Camera-type eye (tissue), 1 donor: ENCODE measurements around the gene C16orf89. TPM values are rescaled to one million over a fixed set of nuclear protein-coding genes. Genes with fewer than 3 reads are reported as not detected.

Experiments used
- total RNA-seq: library from RNA; depleted of rRNA; stranded (reverse); fragments of >200 nt; gene quantifications from one replicate; pipeline ENCODE4 v1.2.3, GENCODE V29; 2014

Gene C16orf89, protein sequence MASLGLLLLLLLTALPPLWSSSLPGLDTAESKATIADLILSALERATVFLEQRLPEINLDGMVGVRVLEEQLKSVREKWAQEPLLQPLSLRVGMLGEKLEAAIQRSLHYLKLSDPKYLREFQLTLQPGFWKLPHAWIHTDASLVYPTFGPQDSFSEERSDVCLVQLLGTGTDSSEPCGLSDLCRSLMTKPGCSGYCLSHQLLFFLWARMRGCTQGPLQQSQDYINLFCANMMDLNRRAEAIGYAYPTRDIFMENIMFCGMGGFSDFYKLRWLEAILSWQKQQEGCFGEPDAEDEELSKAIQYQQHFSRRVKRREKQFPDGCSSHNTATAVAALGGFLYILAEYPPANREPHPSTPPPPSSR
- 1.2 TPM for total RNA-seq

DNA sequence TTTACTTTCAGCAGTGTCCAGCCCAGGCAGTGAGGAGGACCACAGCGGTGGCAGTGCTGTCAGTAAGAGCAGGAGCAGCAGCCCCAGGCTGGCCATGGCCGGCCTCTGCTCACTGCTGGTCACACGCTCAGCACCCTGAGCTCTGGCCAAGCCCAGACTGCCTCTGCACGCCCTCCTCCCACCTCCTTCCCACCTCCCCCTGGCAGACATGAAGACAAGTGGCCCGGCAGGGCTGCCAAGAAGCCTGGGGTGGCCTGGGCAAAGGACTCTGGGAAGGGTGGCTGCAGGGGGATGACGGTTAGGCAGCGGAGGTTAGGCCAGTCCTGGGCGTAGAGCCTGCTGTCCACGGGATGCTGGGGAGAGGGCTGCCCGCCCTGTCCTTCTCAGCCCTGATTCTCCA is at the start of gene C16orf89:
Gene C16orf89, minus strand, starts transcription at position 144 of the 400 bp plus-strand sequence. Its CDS starts 48 bp downstream, at position 96.

DNA sequence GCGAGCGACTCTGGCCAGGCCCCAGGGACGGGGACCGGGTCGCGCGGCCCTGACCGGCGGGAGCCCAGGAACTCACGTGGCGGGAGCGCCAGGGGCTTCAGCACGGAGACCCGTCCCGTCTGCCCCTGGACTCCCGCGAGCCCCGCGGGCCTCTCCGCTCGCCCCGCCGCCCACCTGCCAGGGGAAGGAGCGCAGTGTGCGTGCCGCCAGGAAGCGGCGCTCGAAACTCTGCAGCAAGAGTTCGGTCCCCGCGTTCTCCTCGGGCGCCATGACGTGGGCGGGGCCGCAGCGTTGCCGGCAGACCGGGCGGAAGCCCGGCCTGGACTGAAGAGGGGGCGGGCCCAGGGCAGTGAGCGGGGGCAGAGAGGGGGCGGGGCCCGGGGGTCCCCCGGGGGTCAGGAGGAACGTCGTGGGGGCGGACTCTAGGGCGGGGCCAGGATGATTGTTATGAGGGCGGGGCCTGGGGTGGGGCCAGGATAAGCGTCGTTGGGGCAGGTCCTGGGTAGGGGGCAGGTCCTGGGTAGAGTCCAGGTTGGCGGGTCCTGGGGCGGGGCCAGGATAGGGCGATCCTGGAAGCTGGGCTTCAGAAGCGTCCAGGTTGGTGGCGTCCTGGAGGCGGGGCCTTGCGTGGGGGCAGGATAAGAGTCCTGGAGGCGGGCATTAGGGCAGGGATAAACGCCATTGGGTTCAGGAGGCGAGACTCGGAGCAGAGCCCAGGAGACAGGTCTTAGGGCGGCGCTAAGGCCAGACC is 31.9 kb upstream of the C16orf89 start, which contains the start of gene EEF2KMT:
Gene EEF2KMT, minus strand, starts transcription at position 326 of the 751 bp plus-strand sequence. Its CDS starts 56 bp downstream, at position 270.

DNA sequence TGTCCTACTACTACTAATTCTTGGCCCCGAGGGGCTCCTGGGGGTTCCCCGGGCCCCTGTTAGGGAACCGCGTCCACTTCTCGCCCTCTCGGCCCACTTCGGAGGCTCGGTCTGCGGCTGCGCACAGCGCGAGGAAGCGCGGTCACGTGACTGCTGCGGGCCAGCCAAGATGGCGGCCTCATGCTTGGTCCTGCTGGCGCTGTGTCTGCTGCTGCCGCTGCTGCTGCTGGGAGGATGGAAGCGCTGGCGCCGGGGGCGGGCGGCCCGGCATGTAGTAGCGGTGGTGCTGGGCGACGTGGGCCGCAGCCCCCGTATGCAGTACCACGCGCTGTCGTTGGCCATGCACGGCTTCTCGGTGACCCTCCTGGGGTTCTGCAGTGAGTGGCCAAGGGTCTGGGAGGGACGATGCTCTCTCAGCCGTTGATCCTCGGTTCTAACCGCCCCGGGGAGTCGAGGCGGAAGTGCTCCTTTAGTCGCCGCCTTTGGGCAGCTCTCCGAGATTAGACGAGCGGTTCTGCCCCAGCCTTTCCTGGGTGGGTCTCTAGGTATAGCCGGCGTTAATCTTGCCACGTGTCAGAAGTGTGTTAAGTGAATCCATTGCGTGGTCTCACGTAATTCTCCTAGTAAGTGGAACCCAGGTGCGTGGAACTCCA is 6.1 kb upstream of the C16orf89 start, which contains the start of gene ALG1:
Gene ALG1, plus strand, starts transcription at position 163 of the 653 bp plus-strand sequence. Its CDS starts 7 bp downstream, at position 170.

DNA sequence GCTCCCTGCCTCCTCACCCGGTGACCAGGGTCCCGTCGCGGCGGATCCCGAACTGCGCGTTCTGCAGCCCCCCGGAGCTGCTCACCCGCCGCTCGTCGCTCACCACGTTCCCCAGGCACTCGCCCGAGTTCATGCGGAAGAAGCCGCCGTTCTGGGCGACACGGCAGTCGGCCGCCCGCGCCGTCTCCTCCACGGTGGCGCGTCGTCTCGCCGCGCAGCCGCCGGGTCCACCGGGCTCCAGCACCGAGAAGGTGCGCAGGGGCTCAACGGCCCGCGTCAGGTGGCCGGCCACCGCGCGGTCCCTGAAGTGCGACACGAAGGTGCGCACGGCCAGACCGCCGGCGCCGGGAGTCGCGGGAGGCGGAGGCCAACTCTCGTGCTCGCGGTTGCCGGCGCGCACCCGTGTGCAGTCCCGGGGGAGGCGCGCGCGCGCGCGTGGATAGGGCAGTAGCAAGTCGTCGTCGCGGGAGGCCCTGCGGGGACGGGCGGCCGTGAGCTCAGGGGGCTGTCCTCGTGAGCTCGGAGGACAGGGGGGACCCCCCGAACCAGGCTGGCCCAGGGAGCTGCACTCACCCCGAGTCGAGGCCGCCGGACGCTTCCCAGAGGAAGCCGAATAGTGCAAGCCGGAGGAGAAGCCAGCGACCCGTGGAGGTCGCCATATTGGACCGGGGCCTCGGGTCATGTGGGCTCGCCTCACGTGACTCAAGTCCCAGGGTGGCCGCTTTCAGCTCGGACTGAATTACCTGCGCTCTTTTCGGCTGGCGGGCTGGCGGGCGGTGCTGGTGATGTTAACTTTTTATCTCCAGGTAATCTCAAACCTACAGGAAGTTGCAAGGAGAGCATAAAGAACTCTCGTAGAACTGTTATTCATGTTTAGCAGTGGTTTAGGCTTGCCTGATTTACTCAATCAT is 32.2 kb downstream of the C16orf89 start, which contains the start of gene NAGPA:
Gene NAGPA, minus strand, starts transcription at position 680 of the 911 bp plus-strand sequence. Its CDS starts 21 bp downstream, at position 659.

Other genes with a start within 250 kb of the C16orf89 start
- gene GLYR1, start 218.7 kb downstream of the C16orf89 start, total RNA-seq: 90.4 TPM
- gene UBN1, start 218.5 kb downstream of the C16orf89 start, total RNA-seq: 35.6 TPM
- gene PPL, start 128.8 kb downstream of the C16orf89 start, total RNA-seq: 37.7 TPM
- gene SEC14L5, start 107.6 kb downstream of the C16orf89 start, total RNA-seq: 2.8 TPM
- 17.6 TPM for gene NAGPA, start 32.0 kb downstream of the C16orf89 start, total RNA-seq
- gene ALG1, start 5.9 kb upstream of the C16orf89 start, total RNA-seq: 19.8 TPM
- gene EEF2KMT, start 31.8 kb upstream of the C16orf89 start, total RNA-seq: 6.5 TPM